GM18517 (cell line): Measurements from ENCODE around the gene ATP2C2.
"Not testable (repeated sequence)": the region's sequence is repeated elsewhere in the genome, so short reads cannot be mapped to it uniquely, and the experiment has no call there.

Experiments used
- ATAC-seq: cut with Tn5 transposase; IDR thresholded peaks from one replicate; pipeline ENCODE4 v1.9.1; 2021; ENCODE audit warnings: mild to moderate bottlenecking, moderate library complexity; ENCODE audit not compliant: unreplicated experiment

ATP2C2 gene

GRCh38 chr16:84418056-84418849 is 49.9 kb downstream of the ATP2C2 start:
- ATAC-seq: no peak

GRCh38 chr16:84419730-84420129 is 51.4 kb downstream of the ATP2C2 start:
- ATAC-seq: no peak

GRCh38 chr16:84420556-84420955 is 52.2 kb downstream of the ATP2C2 start:
- not testable (repeated sequence) for ATAC-seq

- ATAC-seq: no peak
Measured at GRCh38 chr16:84421081-84421937, 53.0 kb downstream of the ATP2C2 start.

GRCh38 chr16:84421938-84422220 is 53.5 kb downstream of the ATP2C2 start:
- ATAC-seq: no peak

- no peak for ATAC-seq
Measured at GRCh38 chr16:84423416-84423837, 55.1 kb downstream of the ATP2C2 start.

- no peak for ATAC-seq
Measured at GRCh38 chr16:84425696-84426095, 57.4 kb downstream of the ATP2C2 start.

- no peak for ATAC-seq
Measured at GRCh38 chr16:84426804-84427203, 58.5 kb downstream of the ATP2C2 start.

- no peak for ATAC-seq
Measured at GRCh38 chr16:84427553-84427952, 59.2 kb downstream of the ATP2C2 start.

GRCh38 chr16:84430860-84431259 is 62.5 kb downstream of the ATP2C2 start:
- no peak for ATAC-seq

- ATAC-seq: no peak
Measured at GRCh38 chr16:84434800-84435199, 66.5 kb downstream of the ATP2C2 start.

- ATAC-seq: no peak
Measured at GRCh38 chr16:84436196-84436595, 67.9 kb downstream of the ATP2C2 start.

- no peak for ATAC-seq
Measured at GRCh38 chr16:84438971-84439696, 70.8 kb downstream of the ATP2C2 start.

- ATAC-seq: no peak
Measured at GRCh38 chr16:84442416-84443145, 74.2 kb downstream of the ATP2C2 start.

GRCh38 chr16:84443166-84443802 is 74.9 kb downstream of the ATP2C2 start:
- no peak for ATAC-seq

- no peak for ATAC-seq
Measured at GRCh38 chr16:84444476-84444875, 76.1 kb downstream of the ATP2C2 start.

GRCh38 chr16:84446084-84446483 is 77.7 kb downstream of the ATP2C2 start:
- ATAC-seq: no peak

- ATAC-seq: no peak
Measured at GRCh38 chr16:84446596-84447392, 78.5 kb downstream of the ATP2C2 start.

- ATAC-seq: no peak
Measured at GRCh38 chr16:84448444-84448843, 80.1 kb downstream of the ATP2C2 start.
